ENCODE data around the gene ZC3H7A.

DNA sequence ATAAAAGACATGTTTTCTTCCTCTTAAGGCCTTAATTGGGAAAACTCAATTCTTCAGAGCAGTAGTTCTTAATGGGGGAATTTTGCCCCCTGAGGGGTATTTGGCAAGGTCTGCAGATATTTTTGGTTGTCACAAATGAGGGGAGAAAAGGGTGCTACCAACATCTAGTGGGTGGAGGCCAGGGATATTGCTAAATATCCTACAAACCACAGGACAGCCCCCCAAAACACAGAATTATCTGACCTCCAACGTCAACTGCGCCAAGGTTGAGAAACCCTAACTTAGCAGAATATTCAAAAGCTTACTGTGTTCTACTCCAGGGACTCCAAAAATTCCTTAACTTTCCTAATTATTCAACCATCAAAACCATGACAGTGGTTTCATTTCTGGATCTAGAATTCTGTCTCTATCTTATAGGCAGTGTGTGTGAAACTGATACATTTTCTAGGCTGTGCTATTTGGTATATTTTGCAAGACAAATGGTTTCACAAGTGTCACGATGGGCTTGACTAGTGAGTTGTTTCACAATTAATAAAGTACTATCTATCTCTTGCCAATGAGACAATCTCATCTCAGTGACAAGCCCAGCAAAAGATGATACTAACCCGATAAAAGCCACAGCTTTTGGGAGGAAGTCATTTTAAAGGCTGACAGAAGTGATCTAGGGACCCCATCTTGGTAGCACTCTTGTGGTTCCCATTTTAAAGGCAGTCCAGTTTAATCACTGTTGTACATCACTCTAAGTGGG, 69.1 kb downstream of the ZC3H7A start:
- TF ChIP-seq, protein P1, sequence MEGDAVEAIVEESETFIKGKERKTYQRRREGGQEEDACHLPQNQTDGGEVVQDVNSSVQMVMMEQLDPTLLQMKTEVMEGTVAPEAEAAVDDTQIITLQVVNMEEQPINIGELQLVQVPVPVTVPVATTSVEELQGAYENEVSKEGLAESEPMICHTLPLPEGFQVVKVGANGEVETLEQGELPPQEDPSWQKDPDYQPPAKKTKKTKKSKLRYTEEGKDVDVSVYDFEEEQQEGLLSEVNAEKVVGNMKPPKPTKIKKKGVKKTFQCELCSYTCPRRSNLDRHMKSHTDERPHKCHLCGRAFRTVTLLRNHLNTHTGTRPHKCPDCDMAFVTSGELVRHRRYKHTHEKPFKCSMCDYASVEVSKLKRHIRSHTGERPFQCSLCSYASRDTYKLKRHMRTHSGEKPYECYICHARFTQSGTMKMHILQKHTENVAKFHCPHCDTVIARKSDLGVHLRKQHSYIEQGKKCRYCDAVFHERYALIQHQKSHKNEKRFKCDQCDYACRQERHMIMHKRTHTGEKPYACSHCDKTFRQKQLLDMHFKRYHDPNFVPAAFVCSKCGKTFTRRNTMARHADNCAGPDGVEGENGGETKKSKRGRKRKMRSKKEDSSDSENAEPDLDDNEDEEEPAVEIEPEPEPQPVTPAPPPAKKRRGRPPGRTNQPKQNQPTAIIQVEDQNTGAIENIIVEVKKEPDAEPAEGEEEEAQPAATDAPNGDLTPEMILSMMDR (conservative IDR thresholded peaks at IDR 0.05; ENCODE audit: low read depth, low read length): no peak
- TF ChIP-seq EZH2 (IDR thresholded peaks at IDR 0.05; ENCODE audit: borderline replicate concordance, low read depth, low read length, poor library complexity, severe bottlenecking): no peak
